HG03520 (cell line): ENCODE measurements around the gene F5.
"Not testable (repeated sequence)": the region's sequence is repeated elsewhere in the genome, so short reads cannot be mapped to it uniquely, and the experiment has no call there.

Source experiments
- ATAC-seq: cut with Tn5 transposase; IDR thresholded peaks from one replicate; pipeline ENCODE4 v1.9.1; 2021; ENCODE audit warnings: mild to moderate bottlenecking, moderate library complexity; ENCODE audit not compliant: unreplicated experiment

F5 gene

GRCh38 chr1:169546087-169546995, 39.9 kb downstream of the F5 start:
- ATAC-seq, result peak; percentile 69

- no peak for ATAC-seq
These were observed 40.8 kb downstream of the F5 start for GRCh38 chr1:169545472-169545871.

- no peak for ATAC-seq
These were observed 47.0 kb downstream of the F5 start for GRCh38 chr1:169538998-169539871.

- no peak for ATAC-seq
These were observed 51.6 kb downstream of the F5 start for GRCh38 chr1:169534653-169535052.

- ATAC-seq, result not testable (repeated sequence)
These were observed 52.6 kb downstream of the F5 start for GRCh38 chr1:169533528-169534190.

- ATAC-seq, result no peak
These were observed 55.8 kb downstream of the F5 start for GRCh38 chr1:169530448-169530847.

- no peak for ATAC-seq
These were observed 57.1 kb downstream of the F5 start for GRCh38 chr1:169529068-169529642.

- ATAC-seq, result no peak
These were observed 57.8 kb downstream of the F5 start for GRCh38 chr1:169528215-169529067.

- no peak for ATAC-seq
These were observed 58.6 kb downstream of the F5 start for GRCh38 chr1:169527451-169528214.

- no peak for ATAC-seq
These were observed 59.3 kb downstream of the F5 start for GRCh38 chr1:169527001-169527400.

GRCh38 chr1:169526120-169526832, 60.0 kb downstream of the F5 start:
- ATAC-seq, result no peak

GRCh38 chr1:169525391-169525790, 60.9 kb downstream of the F5 start:
- no peak for ATAC-seq

GRCh38 chr1:169523904-169524303, 62.4 kb downstream of the F5 start:
- no peak for ATAC-seq

- no peak for ATAC-seq
These were observed 65.1 kb downstream of the F5 start for GRCh38 chr1:169521226-169521625.

- ATAC-seq, result no peak
These were observed 68.6 kb downstream of the F5 start for GRCh38 chr1:169517558-169518186.

GRCh38 chr1:169515641-169516040, 70.6 kb downstream of the F5 start:
- ATAC-seq, result no peak

- no peak for ATAC-seq
These were observed 71.6 kb downstream of the F5 start for GRCh38 chr1:169514566-169515270.
